ENCODE measurements around the gene SVEP1.

Gene SVEP1

GRCh38 chr9:110317911-110318310 lies 261.6 kb downstream of the SVEP1 start:
- no peak for DNase-seq (ENCODE audit: low read depth)

GRCh38 chr9:110316261-110317075 lies 263.1 kb downstream of the SVEP1 start:
- no peak for DNase-seq (ENCODE audit: low read depth)
